Esophagus squamous epithelium (tissue), 4 donors: ENCODE data around the gene RNASE1.

Source experiments
- POLR2A ChIP-seq, 4 donors: fragments of 450-650 bp; IDR thresholded peaks; one replicate each; pipeline ENCODE4 v1.6.1; 2017; ENCODE audit warnings: antibody characterized with exemption in 4 of 4, mild to moderate bottlenecking in 4 of 4, moderate library complexity in 3 of 4
- TF ChIP-seq, protein P1 (sequence below), 6 experiments: fragments of 450-650 bp in 4 of 6; fragments of 200-600 bp in 2 of 6; sonication (generic) in 2 of 6; IDR thresholded peaks; one replicate each; pipeline ENCODE4 v1.5.1; 2016 to 2019; ENCODE audit warnings: antibody characterized with exemption in 6 of 6, mild to moderate bottlenecking in 4 of 6, moderate library complexity in 4 of 6

- TF ChIP-seq, protein P1, sequence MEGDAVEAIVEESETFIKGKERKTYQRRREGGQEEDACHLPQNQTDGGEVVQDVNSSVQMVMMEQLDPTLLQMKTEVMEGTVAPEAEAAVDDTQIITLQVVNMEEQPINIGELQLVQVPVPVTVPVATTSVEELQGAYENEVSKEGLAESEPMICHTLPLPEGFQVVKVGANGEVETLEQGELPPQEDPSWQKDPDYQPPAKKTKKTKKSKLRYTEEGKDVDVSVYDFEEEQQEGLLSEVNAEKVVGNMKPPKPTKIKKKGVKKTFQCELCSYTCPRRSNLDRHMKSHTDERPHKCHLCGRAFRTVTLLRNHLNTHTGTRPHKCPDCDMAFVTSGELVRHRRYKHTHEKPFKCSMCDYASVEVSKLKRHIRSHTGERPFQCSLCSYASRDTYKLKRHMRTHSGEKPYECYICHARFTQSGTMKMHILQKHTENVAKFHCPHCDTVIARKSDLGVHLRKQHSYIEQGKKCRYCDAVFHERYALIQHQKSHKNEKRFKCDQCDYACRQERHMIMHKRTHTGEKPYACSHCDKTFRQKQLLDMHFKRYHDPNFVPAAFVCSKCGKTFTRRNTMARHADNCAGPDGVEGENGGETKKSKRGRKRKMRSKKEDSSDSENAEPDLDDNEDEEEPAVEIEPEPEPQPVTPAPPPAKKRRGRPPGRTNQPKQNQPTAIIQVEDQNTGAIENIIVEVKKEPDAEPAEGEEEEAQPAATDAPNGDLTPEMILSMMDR (IDR thresholded peaks at IDR 0.05): no peak
- no peak for TF ChIP-seq POLR2A (IDR thresholded peaks at IDR 0.05)
Measured at GRCh38 chr14:20846560-20846959, 43.9 kb upstream of the RNASE1 start.
